Measurements from ENCODE around the gene UNC45B. TPM values are rescaled to one million over a fixed set of nuclear protein-coding genes. Genes with fewer than 3 reads are reported as not detected.
A peak's percentile ranks its signal among the peaks of the same experiment; 100 is the strongest.

UNC45B gene
- total and polyA plus RNA-seq, 2 experiments from 2014 or later, result 174 to 241 TPM

- H3K4me3 ChIP-seq, result no peak overlapping the region
- DNase-seq (ENCODE audit: low read depth in 1 of 2, low spot score in 1 of 2), result peak in 1 of 2 donors; percentile 94
- no peaks in the 10 kb centered on the region for H3K4me1 ChIP-seq (ENCODE audit: low read depth)
- peak overlapping the region; percentile 29 for H3K27ac ChIP-seq
- peaks cover 3% of the 10 kb centered on the region for H3K27me3 ChIP-seq
- TF ChIP-seq CTCF (IDR thresholded peaks at IDR 0.05; ENCODE audit: low read depth, low read length), result no peak
- peaks cover 4% of the 10 kb centered on the region for H3K36me3 ChIP-seq
- no peaks in the 10 kb centered on the region for H3K9me3 ChIP-seq (ENCODE audit: low read depth)
Measured at GRCh38 chr17:35127751-35128514, 19.7 kb upstream of the UNC45B start.

GRCh38 chr17:35129154-35129972 lies 18.3 kb upstream of the UNC45B start:
- Histone ChIP-seq H3K4me1 (ENCODE audit: low read depth) (no peaks in the 10 kb centered on the region), H3K27me3 (no peaks in the 10 kb centered on the region), H3K27ac (no peak overlapping the region), H3K4me3 (no peak overlapping the region), H3K9me3 (ENCODE audit: low read depth) (no peaks in the 10 kb centered on the region), H3K36me3 (peaks cover 15% of the 10 kb centered on the region)
- no peak for DNase-seq (ENCODE audit: low read depth in 1 of 2, low spot score in 1 of 2)
- no peak for TF ChIP-seq CTCF (IDR thresholded peaks at IDR 0.05; ENCODE audit: low read depth, low read length)

GRCh38 chr17:35129973-35130351 lies 17.7 kb upstream of the UNC45B start:
- H3K36me3 ChIP-seq, result peaks cover 21% of the 10 kb centered on the region
- no peak for DNase-seq (ENCODE audit: low read depth in 1 of 2, low spot score in 1 of 2)
- no peaks in the 10 kb centered on the region for H3K9me3 ChIP-seq (ENCODE audit: low read depth)
- H3K4me3 ChIP-seq, result no peak overlapping the region
- H3K4me1 ChIP-seq (ENCODE audit: low read depth), result no peaks in the 10 kb centered on the region
- no peak overlapping the region for H3K27ac ChIP-seq
- H3K27me3 ChIP-seq, result no peaks in the 10 kb centered on the region
- TF ChIP-seq CTCF (IDR thresholded peaks at IDR 0.05; ENCODE audit: low read depth, low read length), result no peak

- peak overlapping the region; percentile 17 for H3K27ac ChIP-seq
- no peaks in the 10 kb centered on the region for H3K9me3 ChIP-seq (ENCODE audit: low read depth)
- no peaks in the 10 kb centered on the region for H3K4me1 ChIP-seq (ENCODE audit: low read depth)
- TF ChIP-seq CTCF (IDR thresholded peaks at IDR 0.05; ENCODE audit: low read depth, low read length), result no peak
- H3K27me3 ChIP-seq, result no peaks in the 10 kb centered on the region
- no peak for DNase-seq (ENCODE audit: low read depth in 1 of 2, low spot score in 1 of 2)
- no peak overlapping the region for H3K4me3 ChIP-seq
- peaks cover 24% of the 10 kb centered on the region for H3K36me3 ChIP-seq
Measured at GRCh38 chr17:35130392-35130791, 17.2 kb upstream of the UNC45B start.

GRCh38 chr17:35132099-35132498 lies 15.5 kb upstream of the UNC45B start:
- Histone ChIP-seq H3K4me1 (ENCODE audit: low read depth) (no peaks in the 10 kb centered on the region), H3K4me3 (no peak overlapping the region), H3K27ac (no peak overlapping the region), H3K36me3 (peaks cover 42% of the 10 kb centered on the region), H3K27me3 (no peaks in the 10 kb centered on the region), H3K9me3 (ENCODE audit: low read depth) (no peaks in the 10 kb centered on the region)
- no peak for DNase-seq (ENCODE audit: low read depth in 1 of 2, low spot score in 1 of 2)
- TF ChIP-seq CTCF (IDR thresholded peaks at IDR 0.05; ENCODE audit: low read depth, low read length), result no peak
